NCI-H1048 (cell line): ENCODE measurements around the gene WT1.

ENCODE experiments used
- DNase-seq: peaks from one replicate; lab custom pipeline; 2025; lab: John Stamatoyannopoulos, UW

WT1 gene

DNA sequence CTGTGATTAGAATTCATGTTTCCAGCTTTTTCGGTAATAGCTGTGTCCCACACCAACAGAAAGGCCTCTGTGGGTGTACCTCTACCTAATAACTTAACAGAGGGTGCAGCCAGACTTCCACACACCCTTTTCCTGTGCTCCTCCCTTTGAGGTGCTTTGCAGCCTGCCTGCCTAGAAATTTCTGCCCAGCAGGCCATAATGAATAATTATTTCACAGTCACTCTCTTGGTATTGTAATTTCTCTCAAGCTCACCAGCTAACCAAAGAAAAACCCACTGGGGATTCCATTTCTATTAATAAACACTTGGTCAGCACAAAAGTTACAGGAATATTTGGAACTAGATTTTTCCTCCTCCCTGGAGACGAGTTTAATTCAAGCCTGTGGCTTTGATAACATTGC is 13.3 kb downstream of the WT1 start:
- DNase-seq: no peak

- DNase-seq: no peak
Measured at GRCh38 chr11:32420937-32421901, 14.1 kb downstream of the WT1 start.

DNA sequence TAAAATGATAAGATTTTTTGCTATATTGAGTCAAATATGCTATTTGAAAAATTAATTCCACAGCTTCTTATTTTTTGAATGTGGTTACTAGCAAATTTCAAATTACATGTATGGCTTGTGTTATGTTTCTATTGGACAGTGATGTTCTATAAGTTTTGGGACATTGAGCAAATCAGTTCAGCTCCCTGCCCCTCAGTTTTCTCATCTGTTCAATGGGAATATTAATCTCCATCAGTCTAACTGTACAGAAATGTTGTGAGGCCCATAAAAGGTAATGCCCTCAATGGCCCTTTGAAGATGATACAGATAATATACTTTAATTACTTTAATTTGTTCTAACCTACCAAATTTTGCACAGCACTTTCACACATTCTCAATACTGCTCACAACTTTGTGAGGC is 15.2 kb downstream of the WT1 start:
- DNase-seq: no peak

DNA sequence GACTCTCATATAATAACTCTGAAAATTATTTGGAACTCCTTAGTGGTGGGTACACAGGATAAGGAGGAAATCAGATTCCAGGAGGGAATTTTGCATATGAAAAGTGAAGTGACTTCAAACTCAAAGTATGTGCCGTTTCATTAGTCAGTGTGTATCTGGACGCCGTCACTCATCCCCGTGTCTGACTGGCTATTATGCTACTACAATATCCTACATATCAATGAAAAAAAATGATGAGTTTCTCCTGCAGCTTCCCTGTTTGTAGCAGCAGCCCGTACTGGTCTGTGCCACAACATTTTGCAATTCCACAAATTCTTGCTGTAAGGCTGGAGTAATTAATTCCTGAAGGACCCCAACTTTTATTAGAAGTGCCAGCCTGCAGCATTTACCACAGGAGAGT is 16.5 kb downstream of the WT1 start:
- DNase-seq: no peak

DNA sequence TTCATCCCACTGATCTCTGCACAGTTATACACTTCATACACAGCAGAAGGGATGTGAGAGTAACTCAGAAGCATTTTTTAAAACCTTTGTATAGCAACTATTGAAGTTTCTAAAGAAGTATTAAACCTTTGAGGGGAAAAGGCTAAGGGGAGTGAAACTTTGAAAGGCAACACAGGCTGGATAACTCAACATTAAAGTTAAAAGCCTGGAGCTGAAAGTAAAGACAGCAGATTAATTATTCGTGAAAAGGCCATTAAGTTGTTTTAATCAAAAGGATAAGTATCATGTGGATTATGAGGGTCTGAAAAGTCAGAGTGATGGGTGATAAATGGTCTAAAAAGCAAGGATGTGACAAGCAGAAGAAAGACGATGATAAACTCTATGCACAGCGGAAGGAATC is 17.5 kb downstream of the WT1 start:
- DNase-seq: no peak

DNA sequence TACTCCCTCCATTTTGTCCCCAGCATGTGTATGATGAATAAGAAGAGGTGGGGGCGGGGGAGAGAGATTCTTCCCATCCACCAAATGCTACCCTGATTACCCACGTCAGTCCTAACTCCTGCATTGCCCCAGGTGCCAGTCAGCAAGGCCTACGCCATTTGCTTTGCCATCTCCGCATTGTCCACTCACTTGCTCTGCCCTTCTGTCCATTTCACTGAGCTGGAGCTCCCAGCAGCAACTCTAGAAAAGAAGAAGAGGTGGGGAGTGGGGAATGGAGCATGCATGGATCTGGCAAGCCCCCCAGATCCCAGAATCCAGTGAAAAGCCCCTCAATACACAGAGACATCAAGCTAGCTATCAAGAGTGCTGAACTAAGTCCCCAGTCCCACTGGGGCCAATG is 19.0 kb downstream of the WT1 start:
- DNase-seq: no peak

DNA sequence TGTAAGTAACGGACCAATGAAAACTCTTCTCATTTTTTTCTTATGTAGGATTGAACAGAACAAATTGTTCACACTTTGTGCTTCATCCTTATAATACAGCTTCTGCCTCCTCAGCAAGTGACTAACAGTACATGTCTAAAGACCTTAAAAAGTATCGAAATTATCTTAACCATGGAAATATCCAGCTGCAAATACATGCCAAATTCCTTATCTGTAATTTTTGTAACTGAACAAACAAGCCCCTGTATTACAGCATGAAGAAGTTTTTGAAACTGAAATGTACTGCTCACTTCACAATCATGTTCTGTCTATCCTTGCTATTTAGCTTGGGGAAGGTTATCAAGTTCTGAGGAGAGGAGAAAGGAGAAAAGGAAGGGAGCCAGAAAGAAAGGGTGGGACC is 20.4 kb downstream of the WT1 start:
- no peak for DNase-seq

DNA sequence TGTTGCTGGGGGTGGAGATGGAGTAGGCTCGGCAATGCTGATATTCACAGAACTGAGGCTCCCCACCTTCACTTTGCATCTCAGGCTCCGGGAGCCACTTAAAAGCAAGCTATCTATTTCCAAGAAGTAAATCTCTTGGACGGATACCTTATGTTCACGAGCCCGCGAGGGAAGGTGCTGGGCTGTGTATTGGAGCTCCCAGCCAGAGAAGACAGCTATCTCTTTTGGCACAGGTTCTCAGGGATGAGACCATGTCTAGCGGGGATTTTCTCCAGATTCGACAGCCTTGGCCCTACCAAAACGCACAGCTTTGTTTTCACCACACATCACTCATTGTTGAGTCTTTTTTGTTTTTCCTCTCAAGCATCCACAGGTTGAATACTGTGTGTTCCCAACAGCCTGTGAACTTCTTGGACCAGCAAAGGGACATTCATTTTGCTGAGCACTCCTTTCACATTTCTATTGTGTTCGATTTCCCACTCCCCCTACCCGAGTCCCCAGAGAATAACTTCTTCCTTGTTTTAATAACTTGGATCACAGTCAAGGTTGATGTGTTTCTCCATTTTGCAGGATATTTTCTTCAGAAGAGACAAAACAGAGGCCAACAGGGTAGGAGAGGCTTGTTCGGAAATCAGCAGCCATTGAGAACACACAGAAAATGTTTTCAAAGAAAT is 23.3 kb downstream of the WT1 start:
- DNase-seq: no peak

DNA sequence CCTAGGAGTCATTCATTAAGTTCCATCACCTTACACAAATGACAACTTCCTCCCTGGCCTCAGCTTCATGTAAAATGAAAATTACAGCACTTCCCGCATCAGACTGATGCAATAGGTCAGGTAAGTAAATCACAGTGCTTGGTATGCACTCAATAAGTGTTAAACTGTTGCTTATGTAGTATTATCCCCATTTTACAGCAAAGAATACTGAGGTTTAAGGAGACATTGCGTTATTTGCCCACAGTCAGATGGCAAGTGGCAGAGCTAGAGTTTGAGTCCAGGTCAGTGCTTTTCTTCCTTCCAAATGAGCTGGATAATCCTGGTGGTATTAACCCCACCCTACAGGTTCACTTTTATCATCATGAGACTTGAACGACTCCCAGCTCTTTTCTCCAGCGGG is 29.7 kb downstream of the WT1 start:
- no peak for DNase-seq

GRCh38 chr11:32402836-32403235 is 32.5 kb downstream of the WT1 start:
- DNase-seq: no peak

GRCh38 chr11:32400670-32401369 is 34.5 kb downstream of the WT1 start:
- no peak for DNase-seq

DNA sequence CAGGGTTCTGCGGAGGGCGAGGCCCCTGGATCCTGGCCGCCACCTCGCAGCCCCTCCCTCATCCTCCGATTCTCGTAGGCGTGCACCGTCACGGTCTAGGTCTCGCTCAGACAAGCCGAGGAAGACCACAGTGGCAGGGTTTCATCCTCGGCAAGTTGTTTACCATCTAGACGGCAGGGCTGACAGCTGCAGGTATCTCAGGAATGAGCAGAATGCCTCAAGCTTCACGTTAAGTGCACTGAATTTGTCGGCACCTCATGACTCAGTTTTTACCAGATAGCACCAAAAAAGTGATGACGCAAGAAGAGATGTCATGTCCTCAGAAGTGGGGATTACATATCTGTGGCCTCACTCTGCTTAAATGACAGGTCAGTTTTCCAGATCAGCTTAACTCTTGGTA is 35.1 kb downstream of the WT1 start:
- no peak for DNase-seq

- no peak for DNase-seq
Measured at GRCh38 chr11:32396991-32397390, 38.3 kb downstream of the WT1 start.

DNA sequence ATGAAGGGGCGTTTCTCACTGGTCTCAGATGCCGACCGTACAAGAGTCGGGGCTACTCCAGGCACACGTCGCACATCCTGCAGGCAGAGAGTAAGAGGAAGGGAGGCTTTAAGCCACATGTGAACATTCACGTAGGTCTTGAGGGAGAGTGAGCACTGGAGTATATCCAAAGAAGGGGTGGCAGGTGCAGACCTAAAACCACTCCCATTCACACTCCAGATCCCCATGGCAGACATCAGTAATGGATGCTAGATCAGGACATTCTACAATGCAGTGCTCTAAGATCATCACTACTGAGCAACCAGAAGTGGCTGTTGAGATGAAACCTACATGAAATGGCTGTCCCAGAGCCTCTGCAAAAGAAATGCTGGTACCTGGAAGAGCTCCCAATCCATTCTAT is 39.0 kb downstream of the WT1 start:
- DNase-seq: no peak

DNA sequence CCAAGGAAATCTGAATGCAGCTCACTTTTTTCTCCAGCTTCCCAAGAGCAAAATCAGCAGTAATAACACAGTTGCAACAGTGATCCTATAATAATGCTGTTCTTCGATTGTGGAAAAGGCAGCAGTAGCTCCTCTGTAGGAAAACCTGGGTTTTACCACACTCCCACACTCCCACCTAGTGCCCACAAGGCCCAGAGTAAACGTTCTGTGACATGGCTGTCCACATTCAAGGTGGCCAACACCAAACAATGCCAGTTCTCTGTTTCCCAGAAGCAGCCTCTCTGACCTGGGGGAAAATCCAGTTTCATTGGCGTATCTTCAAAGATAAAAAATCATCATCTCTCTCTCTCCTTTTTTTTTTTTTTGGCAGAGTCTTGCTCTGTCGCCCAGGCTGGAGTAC is 40.2 kb downstream of the WT1 start:
- no peak for DNase-seq

- DNase-seq: no peak
Measured at GRCh38 chr11:32392840-32393239, 42.5 kb downstream of the WT1 start.

GRCh38 chr11:32391956-32392553 is 43.3 kb downstream of the WT1 start:
- DNase-seq: no peak

GRCh38 chr11:32391479-32391878 is 43.9 kb downstream of the WT1 start:
- no peak for DNase-seq

GRCh38 chr11:32390712-32391111 is 44.6 kb downstream of the WT1 start:
- no peak for DNase-seq

DNA sequence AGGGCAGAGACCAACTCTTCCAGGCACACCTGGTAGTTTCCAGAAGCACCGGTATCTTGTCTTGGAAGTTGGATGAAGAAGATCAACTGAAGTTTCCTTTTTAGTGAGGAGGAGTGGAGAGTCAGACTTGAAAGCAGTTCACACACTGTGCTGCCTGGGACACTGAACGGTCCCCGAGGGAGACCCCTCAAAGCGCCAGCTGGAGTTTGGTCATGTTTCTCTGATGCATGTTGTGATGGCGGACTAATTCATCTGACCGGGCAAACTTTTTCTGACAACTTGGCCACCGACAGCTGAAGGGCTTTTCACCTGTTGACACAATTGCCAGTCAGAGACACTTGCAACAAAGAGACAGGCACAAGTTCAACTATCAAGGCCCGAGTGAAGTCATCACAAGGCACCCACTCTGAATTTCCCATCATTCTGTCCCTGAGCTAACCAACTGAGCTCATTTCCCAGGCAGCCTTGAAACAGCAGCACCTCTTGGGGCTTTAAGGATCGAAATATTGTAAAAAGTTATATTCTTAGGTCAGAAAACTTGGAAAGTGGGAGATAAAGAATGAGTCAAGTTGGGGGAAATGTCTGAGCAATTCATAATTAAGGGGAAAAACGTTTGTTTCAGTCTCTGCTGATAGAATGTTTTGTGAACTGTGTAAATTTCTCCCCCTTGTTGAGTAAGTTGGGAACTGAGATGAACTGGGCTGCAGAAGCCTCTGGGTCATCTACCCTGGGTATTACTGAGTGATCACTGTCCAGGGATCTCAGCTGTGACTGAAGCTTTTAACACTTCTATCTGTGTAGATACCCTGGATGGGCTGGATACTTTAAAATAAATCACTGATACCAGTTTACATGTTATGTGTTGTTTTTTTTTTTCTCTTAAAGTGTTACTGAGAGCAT is 46.2 kb downstream of the WT1 start:
- no peak for DNase-seq

GRCh38 chr11:32388365-32388764 is 47.0 kb downstream of the WT1 start:
- DNase-seq: no peak
